KMS-11 (cell line): ENCODE results near the gene ACOT13.
"Not testable (repeated sequence)": the region's sequence is repeated elsewhere in the genome, so short reads cannot be mapped to it uniquely, and the experiment has no call there.

Experiments
- H2AFZ ChIP-seq: fragments of 200-600 bp; sonication (generic); 2 replicates; pipeline ENCODE4 v1.6.1; 2016; ENCODE audit warnings: antibody characterized with exemption, mixed run types, low read depth
- H3K27ac ChIP-seq: fragments of 200-600 bp; sonication (generic); 2 replicates; pipeline ENCODE4 v1.6.1; 2016; ENCODE audit warnings: mild to moderate bottlenecking, mixed run types
- H3K27me3 ChIP-seq: fragments of 200-600 bp; sonication (generic); 2 replicates; pipeline ENCODE4 v1.6.1; 2017; ENCODE audit warnings: mild to moderate bottlenecking, low read depth, mixed run types, moderate library complexity; ENCODE audit not compliant: insufficient read depth
- H3K36me3 ChIP-seq: fragments of 200-600 bp; sonication (generic); 2 replicates; pipeline ENCODE4 v1.6.1; 2017; ENCODE audit warnings: mild to moderate bottlenecking, mixed run types; ENCODE audit not compliant: insufficient read depth
- H3K4me1 ChIP-seq: fragments of 200-600 bp; sonication (generic); 2 replicates; pipeline ENCODE4 v1.6.1; 2016; ENCODE audit warnings: mild to moderate bottlenecking, low read depth, mixed run types; ENCODE audit not compliant: poor library complexity, severe bottlenecking
- H3K4me2 ChIP-seq: fragments of 200-600 bp; sonication (generic); 2 replicates; pipeline ENCODE4 v1.7.0; 2016; ENCODE audit warnings: mild to moderate bottlenecking, mixed run types
- H3K4me3 ChIP-seq: fragments of 200-600 bp; sonication (generic); IDR thresholded peaks from 2 replicates; pipeline ENCODE4 v1.6.1; 2017; ENCODE audit warnings: low read depth, low read length, mixed read lengths; ENCODE audit not compliant: insufficient read depth
- H3K79me2 ChIP-seq: fragments of 200-600 bp; sonication (generic); 2 replicates; pipeline ENCODE4 v1.6.1; 2016; ENCODE audit warnings: low read depth, mixed run types; ENCODE audit not compliant: insufficient read depth
- H3K9ac ChIP-seq: fragments of 200-600 bp; sonication (generic); 2 replicates; pipeline ENCODE4 v1.6.1; 2016; ENCODE audit warnings: mild to moderate bottlenecking, mixed run types
- H4K20me1 ChIP-seq: fragments of 200-600 bp; sonication (generic); 2 replicates; pipeline ENCODE4 v1.6.1; 2016; ENCODE audit warnings: mild to moderate bottlenecking, mixed run types; ENCODE audit not compliant: insufficient read depth
- TF ChIP-seq, protein P1 (sequence below): fragments of 200-600 bp; sonication (generic); conservative IDR thresholded peaks from 2 replicates; pipeline ENCODE4 v1.6.1; 2017; ENCODE audit warnings: low read depth, mild to moderate bottlenecking, antibody characterized with exemption, low read length, moderate library complexity, mixed read lengths

The ACOT13 gene

DNA sequence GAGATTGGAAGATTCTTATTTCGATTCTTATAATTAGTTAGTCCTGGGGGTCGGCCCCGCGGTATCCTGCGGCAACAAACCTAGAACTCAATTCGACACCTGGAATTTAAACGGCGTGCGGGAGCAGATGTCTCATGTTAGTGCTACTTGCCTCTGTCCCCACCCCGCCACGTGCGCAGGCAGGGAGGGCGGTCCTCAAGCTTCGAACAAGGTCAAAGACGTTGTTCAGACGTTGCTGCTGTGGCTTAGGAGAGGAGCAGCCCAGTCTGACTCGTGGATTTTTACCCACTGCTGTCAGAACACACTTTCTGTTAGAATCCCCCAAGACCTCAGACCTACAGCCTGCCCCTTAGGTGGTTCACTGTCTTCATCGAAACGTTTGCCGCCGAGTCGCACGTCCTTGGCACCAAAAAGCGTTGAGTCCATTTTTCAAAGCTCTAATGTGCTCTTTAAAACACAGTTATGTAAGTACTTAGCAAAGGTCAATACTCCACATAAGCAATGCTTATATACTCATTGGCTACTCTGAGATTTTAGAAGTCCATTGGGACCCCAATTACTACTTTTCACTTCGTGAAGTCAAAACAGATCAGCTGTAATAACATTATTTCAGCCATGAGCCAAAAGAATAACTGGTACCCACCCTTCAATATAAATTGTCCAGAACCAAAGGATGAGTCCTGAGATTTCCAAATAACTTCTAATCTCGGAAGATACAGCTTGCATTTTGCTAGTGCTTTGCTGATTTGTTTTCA, 54.8 kb downstream of the ACOT13 start:
- Histone ChIP-seq H3K27me3 (no peaks in the 10 kb centered on the region), H3K36me3 (0 out of 2 replicates have a peak, but pooled peaks cover 7% of the 10 kb centered on the region), H3K4me1 (peaks cover 30% of the 10 kb centered on the region), H3K4me2 (peak overlapping the region; percentile 50), H2AFZ (peak overlapping the region; percentile 53), H3K4me3 (no peak overlapping the region), H3K9ac (peak overlapping the region; percentile 98), H4K20me1 (peaks cover 21% of the 10 kb centered on the region), H3K79me2 (peaks cover 39% of the 10 kb centered on the region), H3K27ac (peak overlapping the region; percentile 98)
- TF ChIP-seq, protein P1, sequence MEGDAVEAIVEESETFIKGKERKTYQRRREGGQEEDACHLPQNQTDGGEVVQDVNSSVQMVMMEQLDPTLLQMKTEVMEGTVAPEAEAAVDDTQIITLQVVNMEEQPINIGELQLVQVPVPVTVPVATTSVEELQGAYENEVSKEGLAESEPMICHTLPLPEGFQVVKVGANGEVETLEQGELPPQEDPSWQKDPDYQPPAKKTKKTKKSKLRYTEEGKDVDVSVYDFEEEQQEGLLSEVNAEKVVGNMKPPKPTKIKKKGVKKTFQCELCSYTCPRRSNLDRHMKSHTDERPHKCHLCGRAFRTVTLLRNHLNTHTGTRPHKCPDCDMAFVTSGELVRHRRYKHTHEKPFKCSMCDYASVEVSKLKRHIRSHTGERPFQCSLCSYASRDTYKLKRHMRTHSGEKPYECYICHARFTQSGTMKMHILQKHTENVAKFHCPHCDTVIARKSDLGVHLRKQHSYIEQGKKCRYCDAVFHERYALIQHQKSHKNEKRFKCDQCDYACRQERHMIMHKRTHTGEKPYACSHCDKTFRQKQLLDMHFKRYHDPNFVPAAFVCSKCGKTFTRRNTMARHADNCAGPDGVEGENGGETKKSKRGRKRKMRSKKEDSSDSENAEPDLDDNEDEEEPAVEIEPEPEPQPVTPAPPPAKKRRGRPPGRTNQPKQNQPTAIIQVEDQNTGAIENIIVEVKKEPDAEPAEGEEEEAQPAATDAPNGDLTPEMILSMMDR = no peak

DNA sequence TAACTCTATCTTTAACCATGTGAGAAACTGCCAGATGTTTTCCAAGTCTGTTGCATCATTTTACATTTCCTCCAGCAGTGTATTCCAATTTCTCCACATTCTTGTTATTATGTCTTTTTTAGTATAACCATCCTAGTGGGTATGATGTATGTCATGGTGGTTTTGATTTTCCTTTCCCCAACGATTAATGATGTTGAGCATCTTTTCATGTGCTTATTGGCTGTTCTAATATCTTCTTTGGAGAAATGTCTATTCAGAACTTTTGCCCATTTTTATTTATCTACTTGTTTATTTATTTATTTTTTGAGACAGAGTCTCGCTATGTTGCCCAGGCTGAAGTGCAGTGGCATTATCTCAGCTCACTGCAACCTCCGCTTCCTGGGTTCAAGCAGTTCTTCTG, 56.4 kb downstream of the ACOT13 start:
- Histone ChIP-seq H3K27me3 (no peaks in the 10 kb centered on the region), H3K4me1 (peaks cover 13% of the 10 kb centered on the region), H3K9ac (no peak overlapping the region), H3K4me2 (no peak overlapping the region), H4K20me1 (peaks cover 7% of the 10 kb centered on the region; the same call in 1 of the 2 replicates), H3K4me3 (no peak overlapping the region), H2AFZ (no peak overlapping the region), H3K79me2 (peaks cover 23% of the 10 kb centered on the region), H3K36me3 (no peaks in the 10 kb centered on the region), H3K27ac (no peak overlapping the region)
- TF ChIP-seq, protein P1 = no peak

DNA sequence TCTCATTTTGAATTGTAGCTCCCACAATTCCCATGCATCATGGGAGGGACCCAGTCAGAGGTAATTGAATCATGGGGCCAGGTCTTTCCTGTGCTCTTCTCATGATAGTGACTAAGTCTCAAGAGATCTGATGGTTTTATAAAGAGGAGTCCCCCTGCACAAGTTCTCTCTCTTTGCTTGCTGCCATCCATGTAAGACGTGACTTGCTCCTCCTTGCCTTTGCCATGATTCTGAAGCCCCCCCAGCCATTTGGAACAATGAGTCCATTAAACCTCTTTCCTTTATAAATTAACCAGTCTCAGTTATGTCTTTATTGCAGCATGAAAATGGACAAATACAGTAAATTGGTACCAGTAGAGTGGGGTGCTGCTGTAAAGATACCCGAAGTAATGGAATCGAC, 63.8 kb downstream of the ACOT13 start:
- H2AFZ ChIP-seq, H3K27ac ChIP-seq, H3K9ac ChIP-seq, H3K4me3 ChIP-seq, H3K27me3 ChIP-seq, H4K20me1 ChIP-seq, H3K36me3 ChIP-seq, H3K79me2 ChIP-seq, H3K4me2 ChIP-seq, H3K4me1 ChIP-seq: not testable (repeated sequence)

DNA sequence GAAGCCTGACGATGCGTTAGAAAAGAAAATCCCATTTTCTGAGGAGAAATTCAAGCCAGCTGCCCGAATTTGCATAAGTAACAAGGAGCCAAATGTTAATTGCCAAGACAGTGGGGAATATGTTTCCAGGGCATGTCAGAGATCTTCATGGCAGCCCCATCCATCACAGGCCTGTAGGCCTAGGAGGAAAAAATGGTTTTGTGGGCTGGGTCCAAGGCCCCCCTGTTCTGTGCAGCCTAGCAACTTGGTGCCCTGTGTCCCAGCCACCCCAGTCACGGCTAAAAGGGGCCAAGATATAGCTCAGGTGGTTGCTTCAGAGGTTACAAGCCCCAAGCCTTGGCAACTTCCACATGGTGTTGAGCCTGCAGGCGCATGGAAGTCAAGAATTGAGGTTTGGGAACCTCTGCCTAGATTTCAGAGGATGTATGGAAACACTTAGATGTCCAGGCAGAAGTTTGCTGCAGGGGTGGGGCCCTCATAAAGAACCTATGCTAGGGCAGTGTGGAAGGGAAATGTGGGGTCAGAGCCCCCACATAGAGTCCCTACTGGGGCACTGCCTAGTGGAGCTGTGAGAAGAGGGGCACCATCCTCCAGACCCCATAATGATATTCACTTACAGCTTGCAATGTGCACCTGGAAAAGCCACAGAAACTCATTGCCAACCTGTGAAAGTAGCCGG, 64.7 kb downstream of the ACOT13 start:
- not testable (repeated sequence) for H3K9ac ChIP-seq, H3K4me2 ChIP-seq, H3K27me3 ChIP-seq, H3K4me3 ChIP-seq, H3K27ac ChIP-seq, H3K4me1 ChIP-seq, H3K36me3 ChIP-seq, H4K20me1 ChIP-seq, H2AFZ ChIP-seq, H3K79me2 ChIP-seq

DNA sequence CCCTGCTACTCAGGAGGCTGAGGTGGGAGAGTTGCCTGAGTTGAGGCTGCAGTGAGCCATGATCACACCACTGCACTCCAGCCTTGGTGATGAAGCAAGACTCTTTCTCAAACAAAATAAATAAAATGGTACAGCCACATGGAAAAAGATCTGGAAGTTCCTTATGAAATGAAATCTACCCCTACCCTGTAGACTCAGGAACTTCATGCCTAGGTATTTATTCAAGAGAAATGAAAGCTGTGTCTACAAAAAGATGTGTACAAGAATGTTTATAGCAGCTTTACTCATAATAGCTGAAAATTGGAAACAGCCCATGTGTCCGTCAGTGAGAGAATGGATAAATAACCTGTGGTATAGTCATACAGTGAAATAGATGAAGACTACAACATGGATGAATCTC, 67.3 kb downstream of the ACOT13 start:
- Histone ChIP-seq H3K9ac (no peak overlapping the region), H3K4me2 (no peak overlapping the region), H3K79me2 (no peaks in the 10 kb centered on the region), H3K27me3 (no peaks in the 10 kb centered on the region), H4K20me1 (no peaks in the 10 kb centered on the region), H3K27ac (no peak overlapping the region), H3K36me3 (no peaks in the 10 kb centered on the region), H2AFZ (no peak overlapping the region), H3K4me3 (no peak overlapping the region), H3K4me1 (no peaks in the 10 kb centered on the region)
- TF ChIP-seq, protein P1 = no peak

DNA sequence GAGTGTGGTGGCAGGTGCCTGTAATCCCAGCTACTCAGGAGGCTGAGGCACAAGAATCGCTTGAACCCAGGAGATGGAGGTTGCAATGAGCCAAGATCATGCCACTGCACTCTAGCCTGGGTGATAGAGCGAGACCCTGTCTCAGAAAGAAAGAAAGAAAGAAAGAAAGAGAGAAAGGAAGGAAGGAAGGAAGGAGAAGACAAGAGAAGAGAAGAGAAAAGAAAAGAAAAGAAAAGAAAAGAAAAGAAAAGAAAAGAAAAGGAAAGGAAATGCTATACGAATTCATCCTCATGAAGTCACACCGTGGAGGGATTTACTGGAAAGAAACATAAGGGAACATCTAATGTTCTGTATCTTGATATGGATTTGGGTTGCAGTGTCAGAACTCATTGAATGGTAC, 67.8 kb downstream of the ACOT13 start:
- H3K79me2 ChIP-seq, H3K4me2 ChIP-seq, H3K36me3 ChIP-seq: not testable (repeated sequence)

More for the DNA sequence above, 67.8 kb downstream of the ACOT13 start:
- not testable (repeated sequence) for H2AFZ ChIP-seq, H3K9ac ChIP-seq, H3K4me3 ChIP-seq, H3K27me3 ChIP-seq, H3K27ac ChIP-seq, H3K4me1 ChIP-seq, H4K20me1 ChIP-seq
